GM12865 (cell line): ENCODE measurements around the gene TAPT1.

Experiments
- DNase-seq: peaks from one replicate; pipeline ENCODE4 v3.0.0; 2010; ENCODE audit warnings: low read depth
- H3K4me3 ChIP-seq: 2 replicates; pipeline ENCODE4 v1.5.1; 2011; ENCODE audit warnings: mild to moderate bottlenecking, low read depth, low read length, control low read depth
- CTCF ChIP-seq: IDR thresholded peaks from 2 replicates; pipeline ENCODE4 v1.5.1; 2011; ENCODE audit warnings: low read length, control low read depth, low read depth, inconsistent platforms; ENCODE audit not compliant: insufficient read depth; ENCODE audit errors: missing control alignments

TAPT1 gene

DNA sequence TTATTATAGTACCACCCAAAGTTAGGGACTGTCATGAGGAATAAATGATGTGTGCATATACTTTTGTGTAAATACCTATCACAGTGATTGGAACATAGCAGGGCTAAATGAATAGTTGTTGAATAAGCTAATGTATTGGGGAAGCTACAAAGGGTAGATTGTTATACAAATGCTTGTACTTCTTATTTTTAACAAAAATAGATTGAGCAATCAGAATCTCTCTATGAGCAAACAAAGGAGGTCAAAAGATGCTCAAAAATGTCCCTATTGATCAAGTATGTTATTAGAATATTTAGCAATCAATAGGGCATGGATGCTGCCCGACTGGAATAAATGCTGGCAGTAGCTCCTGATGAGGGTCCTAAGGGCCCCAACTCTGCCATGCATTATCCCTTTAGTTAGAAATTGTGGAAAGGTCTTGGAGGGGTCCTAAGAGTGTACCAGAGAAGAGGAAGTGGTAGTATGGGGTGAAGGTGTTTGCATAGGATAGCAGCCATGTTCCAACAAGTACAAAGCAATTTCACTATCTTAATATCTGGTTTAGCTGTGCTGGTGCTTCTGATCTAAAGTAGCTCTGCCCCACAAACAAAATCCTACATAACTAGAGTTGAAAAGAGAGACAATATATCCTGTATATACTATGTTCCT lies 33.1 kb upstream of the TAPT1 start:
- TF ChIP-seq CTCF = no peak
- no peak for DNase-seq

DNA sequence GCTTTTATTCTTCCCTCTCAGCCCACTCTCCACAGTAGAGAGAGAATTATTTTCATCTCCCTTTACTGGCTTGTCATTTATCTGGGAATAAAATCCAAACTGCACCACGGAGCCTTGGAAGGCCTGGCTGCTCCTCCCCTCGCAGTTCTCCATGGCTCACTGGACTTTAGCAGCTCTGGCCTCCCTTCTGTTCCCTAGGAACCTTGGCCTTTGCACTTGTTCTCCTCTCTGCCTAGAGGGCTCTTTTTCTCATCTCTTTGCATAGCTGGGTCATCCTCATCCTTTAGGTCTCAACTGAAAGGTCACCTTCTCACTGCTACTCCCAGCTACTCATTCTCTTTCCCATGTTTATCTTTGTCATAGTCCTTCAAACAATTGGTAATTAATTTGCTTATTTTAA lies 31.3 kb upstream of the TAPT1 start:
- no peak for DNase-seq
- no peak overlapping the region for H3K4me3 ChIP-seq
- no peak for TF ChIP-seq CTCF

More for the DNA sequence above, 33.1 kb upstream of the TAPT1 start:
- H3K4me3 ChIP-seq = no peak overlapping the region

DNA sequence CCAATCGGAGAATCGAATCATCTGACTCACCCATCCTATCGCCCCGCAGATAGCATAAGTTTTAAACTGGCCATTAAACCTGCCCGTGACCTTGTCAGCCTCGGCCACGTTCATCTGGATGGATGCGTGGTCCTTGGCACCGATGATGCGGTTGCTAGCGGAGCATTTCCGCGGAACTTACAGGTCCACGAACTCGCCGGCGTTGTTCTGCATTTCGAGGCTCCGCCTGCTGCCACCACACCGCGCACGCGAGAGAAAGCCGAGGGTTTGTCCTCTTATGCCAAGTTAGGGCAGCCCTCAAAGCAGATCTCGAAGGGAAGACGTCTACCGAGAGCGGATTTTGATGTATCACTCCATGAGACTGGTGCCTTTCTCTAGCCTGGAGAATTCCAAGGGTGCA lies 30.1 kb upstream of the TAPT1 start:
- no peak for TF ChIP-seq CTCF
- no peak overlapping the region for H3K4me3 ChIP-seq
- DNase-seq = no peak

DNA sequence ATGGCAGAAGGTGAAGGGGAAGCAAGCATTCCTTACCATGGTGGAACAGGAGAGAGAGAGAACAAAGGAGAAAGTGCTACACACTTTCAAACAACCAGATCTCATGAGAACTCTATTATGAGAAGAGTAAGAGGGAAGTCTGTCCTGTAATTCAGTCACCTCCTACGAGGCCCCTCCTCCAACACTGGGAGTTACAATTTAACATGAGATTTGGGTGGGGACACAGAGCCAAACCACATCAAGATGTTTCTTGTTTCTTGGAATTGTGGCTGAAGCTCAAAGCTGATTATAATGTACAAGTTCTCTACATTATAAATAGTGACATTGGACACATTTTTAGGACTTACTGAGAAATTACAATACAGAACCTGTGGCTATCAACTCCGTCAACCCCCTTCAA lies 29.5 kb upstream of the TAPT1 start:
- TF ChIP-seq CTCF = no peak
- no peak overlapping the region for H3K4me3 ChIP-seq

GRCh38 chr4:16253127-16253960 lies 27.1 kb upstream of the TAPT1 start:
- DNase-seq = no peak
- TF ChIP-seq CTCF = no peak
- no peak overlapping the region for H3K4me3 ChIP-seq

More for the DNA sequence above, 29.5 kb upstream of the TAPT1 start:
- no peak for DNase-seq

DNA sequence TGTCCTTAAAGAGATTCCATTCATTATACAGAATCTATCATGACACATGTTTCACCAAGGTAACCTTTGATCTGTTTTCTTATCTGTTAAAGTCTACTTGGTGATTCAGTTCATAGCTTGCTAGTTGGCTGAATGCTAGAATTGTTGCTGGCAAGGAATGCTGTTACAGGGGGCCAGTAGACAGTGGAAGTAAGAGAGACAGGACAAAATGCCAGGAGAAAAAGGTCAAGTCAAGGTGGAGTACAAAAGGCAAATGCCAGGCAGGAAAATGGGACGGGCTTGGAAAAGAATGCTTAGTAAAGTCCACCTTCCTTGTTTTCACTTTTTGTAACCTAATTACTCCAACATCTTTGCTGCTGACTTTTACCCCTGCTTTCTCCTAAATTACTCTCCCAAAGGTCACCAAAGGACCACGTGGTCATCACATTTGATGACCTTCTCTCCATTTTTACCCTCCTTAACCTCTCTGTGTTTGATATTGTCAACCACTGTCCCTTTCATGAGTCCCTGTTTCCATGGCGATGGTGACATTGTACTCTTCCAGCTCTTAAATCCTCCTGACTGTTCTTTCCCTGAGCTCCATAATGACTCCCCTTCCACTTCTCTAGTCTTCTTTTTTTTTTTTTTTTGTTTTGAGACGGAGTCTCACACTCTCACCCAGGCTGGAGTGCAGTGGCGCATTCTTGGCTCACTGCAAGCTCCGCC lies 24.5 kb upstream of the TAPT1 start:
- no peak overlapping the region for H3K4me3 ChIP-seq
- TF ChIP-seq CTCF = no peak
- DNase-seq = no peak
